NB4 (cell line): ENCODE results near the gene DPYSL4.

Experiments used
- DNase-seq: peaks from one replicate; pipeline ENCODE4 v3.0.0; 2010; ENCODE audit warnings: low read depth
- H3K4me3 ChIP-seq: one replicate; pipeline ENCODE4 v1.5.1; 2011; ENCODE audit warnings: mild to moderate bottlenecking, low read depth, low read length, moderate library complexity
- CTCF ChIP-seq: IDR thresholded peaks from one replicate; pipeline ENCODE4 v1.5.1; 2012; ENCODE audit warnings: low read depth, low read length
- MAX ChIP-seq: IDR thresholded peaks from 2 replicates; pipeline ENCODE4 v1.6.1; 2011; ENCODE audit warnings: low read depth, low read length
- MYC ChIP-seq: IDR thresholded peaks from 2 replicates; pipeline ENCODE4 v1.6.1; 2011; ENCODE audit warnings: low read depth, low read length
- POLR2A ChIP-seq: IDR thresholded peaks from 2 replicates; pipeline ENCODE4 v1.6.1; 2011; ENCODE audit warnings: mild to moderate bottlenecking; ENCODE audit not compliant: insufficient read length; ENCODE audit errors: extremely low read depth

DPYSL4 gene

DNA sequence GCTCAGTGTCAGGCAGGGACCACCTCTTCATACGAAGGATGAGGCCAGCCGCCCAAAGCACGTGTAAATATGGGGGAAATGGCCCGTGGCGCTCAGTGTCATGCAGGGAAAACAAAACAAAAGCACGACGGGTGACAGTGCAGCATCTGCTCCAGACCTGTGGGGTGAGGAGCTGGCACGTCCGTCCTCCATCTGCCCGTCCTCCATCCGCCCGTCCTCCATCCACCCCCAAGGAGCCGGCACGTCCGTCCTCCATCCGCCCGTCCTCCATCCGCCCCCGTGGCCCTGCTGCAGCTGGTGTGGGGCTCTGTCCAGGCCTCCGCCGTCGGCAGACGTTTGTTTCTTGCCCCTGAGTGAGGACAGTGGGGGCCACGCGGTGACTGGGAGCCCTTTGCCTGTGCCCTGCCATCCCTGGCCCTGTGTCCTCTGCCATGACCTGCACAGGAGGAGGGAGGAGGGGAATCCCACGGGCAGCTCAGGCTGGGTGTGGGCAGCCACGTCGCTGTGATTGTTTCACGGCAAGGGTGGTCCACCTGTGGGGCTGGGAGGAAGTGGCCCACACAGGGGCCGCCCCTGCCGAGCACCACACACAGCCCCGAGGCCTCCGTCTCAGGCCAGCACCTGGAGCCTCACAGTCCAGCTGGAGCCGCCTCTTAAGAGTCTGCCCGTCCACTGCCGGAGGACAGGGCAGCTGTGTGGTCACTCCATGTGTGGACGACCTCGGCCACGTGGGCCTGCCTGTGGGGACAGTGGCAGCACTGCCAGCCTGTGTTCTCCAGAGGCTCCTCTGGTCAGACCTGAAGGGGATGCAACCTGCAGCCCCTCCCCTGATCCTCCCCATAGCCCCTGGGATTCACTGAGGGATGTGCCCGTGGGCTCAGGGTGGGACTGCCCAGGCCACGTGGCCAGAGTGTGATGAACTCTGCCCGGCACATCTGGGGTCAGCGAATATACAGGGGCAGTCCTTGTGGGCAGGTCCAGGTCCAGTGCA lies 38.2 kb upstream of the DPYSL4 start:
- DNase-seq, result no peak
- TF ChIP-seq MYC (no peak), MAX (no peak), CTCF (no peak)
- H3K4me3 ChIP-seq, result no peak overlapping the region

- no peak for DNase-seq
Measured at GRCh38 chr10:132149271-132149670, 37.5 kb upstream of the DPYSL4 start.

DNA sequence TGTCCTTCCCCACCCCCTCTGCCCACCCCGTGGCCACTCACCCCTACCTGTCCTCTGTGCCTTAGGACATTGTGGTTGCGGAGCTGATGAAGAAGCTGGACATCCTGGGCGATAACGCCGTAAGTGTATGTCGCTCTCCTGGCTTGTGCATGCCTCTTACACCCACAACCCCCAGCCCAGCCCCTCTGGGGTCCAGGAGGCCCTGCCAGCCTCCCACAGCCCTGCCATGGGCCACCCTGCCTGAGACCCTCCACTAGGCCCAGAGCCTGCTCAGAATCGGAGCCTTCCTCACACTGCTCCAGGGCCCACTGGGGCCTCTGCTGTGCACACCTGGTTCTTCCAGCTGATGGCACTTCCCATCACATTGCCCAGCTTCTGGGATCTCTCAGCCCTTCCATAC lies 36.8 kb upstream of the DPYSL4 start:
- no peak overlapping the region for H3K4me3 ChIP-seq
- DNase-seq, result no peak
- no peak for TF ChIP-seq MYC
- TF ChIP-seq CTCF, result no peak
- TF ChIP-seq MAX, result no peak
- no peak for TF ChIP-seq POLR2A

More at GRCh38 chr10:132149271-132149670, 37.5 kb upstream of the DPYSL4 start:
- no peak for TF ChIP-seq POLR2A
- TF ChIP-seq MAX, result no peak
- TF ChIP-seq CTCF, result no peak
- no peak for TF ChIP-seq MYC
- no peak overlapping the region for H3K4me3 ChIP-seq

- DNase-seq, result no peak
- TF ChIP-seq MAX (no peak), CTCF (no peak), POLR2A (no peak), MYC (no peak)
- H3K4me3 ChIP-seq, result no peak overlapping the region
Measured at GRCh38 chr10:132150777-132151176, 36.0 kb upstream of the DPYSL4 start.

- no peak for TF ChIP-seq CTCF
- no peak for TF ChIP-seq POLR2A
- TF ChIP-seq MYC, result no peak
- no peak for TF ChIP-seq MAX
- H3K4me3 ChIP-seq, result no peak overlapping the region
- no peak for DNase-seq
Measured at GRCh38 chr10:132151286-132151950, 35.3 kb upstream of the DPYSL4 start.
